HPDE6-E6E7 (cell line): ENCODE measurements around the gene SPESP1.
"Not testable (repeated sequence)": the region's sequence is repeated elsewhere in the genome, so short reads cannot be mapped to it uniquely, and the experiment has no call there.

Source experiments
- DNase-seq: peaks from one replicate; pipeline ENCODE4 v3.0.0; 2011; ENCODE audit warnings: missing footprints; ENCODE audit errors: extremely low spot score

SPESP1 gene

GRCh38 chr15:68963719-68964118 lies 33.4 kb downstream of the SPESP1 start:
- not testable (repeated sequence) for DNase-seq

- DNase-seq, result no peak
Observed at GRCh38 chr15:68966996-68967395, 36.7 kb downstream of the SPESP1 start.

DNA sequence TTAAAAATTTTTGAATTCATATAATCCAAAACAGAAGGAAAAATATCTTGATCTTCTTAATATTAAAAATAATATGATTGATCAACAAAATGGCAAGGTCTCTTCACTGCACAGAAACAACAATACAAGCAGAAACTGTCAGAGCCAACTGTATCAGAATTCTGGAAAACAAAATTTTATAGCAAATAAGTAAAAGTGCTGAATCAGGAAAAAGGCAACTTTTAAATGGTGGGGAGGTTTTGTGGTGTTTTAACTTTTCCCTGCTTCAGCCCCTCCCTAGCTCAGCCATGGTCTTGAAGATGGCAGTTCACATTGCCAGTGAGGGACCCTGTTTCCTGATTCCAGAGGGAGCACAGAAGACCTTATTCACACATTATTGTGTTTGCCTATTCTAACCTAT lies 37.6 kb downstream of the SPESP1 start:
- no peak for DNase-seq

DNA sequence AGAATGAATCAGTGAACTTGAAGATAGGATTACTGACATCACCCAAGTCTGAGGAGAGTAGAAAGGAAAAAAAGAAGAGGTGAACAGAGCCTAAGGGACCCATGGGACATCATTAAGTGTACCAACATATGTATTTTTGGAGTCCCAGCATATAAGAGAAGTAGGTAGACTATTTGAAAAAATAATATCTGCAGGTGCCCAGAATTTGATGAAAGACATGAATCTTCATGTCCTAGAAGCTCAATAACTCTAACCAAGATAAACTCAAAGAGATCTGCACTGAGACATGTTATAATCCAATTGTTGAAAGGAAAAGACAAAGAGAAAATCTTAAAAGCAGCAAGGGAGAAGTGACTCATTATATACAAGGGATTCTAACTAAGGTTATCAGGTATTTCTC lies 39.0 kb downstream of the SPESP1 start:
- no peak for DNase-seq

DNA sequence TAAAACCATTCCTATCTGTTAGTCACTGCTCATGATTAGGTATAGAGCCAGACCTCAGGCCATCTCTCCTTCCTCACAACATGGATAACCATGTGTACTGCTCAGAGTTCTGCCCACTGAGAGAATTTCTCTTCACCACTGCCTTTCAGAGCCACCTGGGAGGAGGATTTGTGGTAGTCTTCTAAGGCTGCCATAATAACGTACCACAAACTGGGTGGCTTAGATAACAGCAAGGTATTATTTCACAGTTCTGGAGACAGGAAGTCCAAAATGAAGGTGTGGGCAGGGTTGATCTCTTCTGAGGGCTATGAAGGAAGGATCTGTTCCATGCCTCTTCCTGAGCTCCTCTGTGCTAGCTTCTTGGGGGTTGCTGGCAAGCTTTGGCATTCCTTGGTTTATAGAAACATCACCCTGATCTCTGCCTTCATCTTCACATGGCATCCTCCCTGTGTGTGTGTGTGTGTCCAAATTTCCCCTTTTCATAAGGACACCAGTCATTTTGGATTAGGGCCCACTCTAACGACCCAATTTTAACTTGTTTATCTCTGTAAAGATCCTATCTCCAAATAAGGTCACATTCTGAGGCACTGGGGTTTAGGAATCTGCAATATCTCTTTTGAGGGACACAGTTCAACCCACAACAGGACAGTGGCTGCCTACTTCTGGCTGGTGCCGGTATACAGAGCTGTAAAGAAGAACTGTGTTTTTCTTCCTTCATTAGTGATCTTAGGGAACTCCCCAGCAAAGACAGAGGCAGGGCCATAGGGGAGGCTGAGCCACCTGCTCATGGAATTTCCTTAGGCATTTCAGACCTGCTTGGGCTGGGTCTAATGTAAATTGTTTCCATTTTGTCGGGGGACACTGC lies 42.1 kb downstream of the SPESP1 start:
- no peak for DNase-seq

- DNase-seq, result not testable (repeated sequence)
Observed at GRCh38 chr15:68975651-68976160, 45.4 kb downstream of the SPESP1 start.

- DNase-seq, result not testable (repeated sequence)
Observed at GRCh38 chr15:68977426-68977825, 47.1 kb downstream of the SPESP1 start.

DNA sequence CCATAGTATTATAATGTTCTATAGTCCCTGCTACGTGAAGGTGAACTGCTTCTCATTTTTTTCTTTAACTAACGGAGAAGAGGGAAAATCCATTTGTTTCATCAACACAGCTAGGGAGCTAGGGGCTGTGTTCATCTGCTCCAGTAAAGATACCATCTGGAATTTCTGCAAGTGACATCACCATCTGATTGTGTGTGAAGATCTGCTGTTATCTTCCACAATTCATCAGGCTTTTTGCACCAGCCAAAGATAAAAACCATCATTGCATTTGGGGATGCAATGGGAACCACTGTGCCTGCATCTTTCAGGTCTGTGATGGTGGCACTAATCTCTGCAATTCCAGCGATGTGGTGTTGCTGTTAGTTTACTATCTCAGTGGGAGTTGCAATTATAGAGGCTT lies 48.7 kb downstream of the SPESP1 start:
- DNase-seq, result no peak

- no peak for DNase-seq
Observed at GRCh38 chr15:68979816-68980215, 49.5 kb downstream of the SPESP1 start.

DNA sequence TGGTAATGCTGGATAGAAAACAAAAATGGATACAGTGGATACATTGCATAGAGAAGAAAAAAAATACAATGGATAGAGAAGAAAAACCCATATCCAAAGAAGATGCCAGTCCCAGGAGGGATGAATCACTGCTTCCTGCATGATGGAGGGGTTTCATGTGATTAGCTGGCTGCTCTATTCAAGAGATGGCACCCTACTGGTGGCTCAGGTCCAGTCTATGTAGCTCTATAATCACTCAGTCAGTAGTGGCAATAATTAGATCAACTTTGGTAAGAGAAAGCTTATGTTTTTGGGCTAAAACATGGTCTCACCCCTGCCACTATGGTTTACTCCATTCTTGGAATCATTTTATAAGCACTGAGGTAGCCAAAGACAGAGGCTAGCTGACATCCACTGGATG lies 50.5 kb downstream of the SPESP1 start:
- no peak for DNase-seq

DNA sequence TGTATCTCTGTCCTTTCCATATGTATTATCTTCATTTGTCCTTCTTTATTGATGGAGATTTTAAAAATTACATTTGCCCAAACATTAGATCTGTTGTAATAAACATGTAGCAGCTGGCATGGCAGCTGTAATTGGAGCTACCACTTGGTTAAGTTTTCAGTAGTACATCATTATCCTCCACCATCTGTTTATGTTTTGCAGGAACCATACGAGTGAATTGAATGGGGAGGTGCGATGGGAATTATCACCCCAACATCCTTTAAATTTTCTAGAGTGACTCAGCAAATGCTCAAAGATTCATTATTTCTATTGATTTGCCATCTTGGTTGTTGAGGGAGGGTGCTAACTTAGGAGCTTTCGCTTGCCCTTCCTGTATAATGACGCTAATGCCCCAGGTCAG lies 51.6 kb downstream of the SPESP1 start:
- no peak for DNase-seq

- no peak for DNase-seq
Observed at GRCh38 chr15:68982976-68983563, 52.7 kb downstream of the SPESP1 start.

GRCh38 chr15:68983961-68984481 lies 53.7 kb downstream of the SPESP1 start:
- DNase-seq, result no peak

- DNase-seq, result no peak
Observed at GRCh38 chr15:68984586-68984985, 54.3 kb downstream of the SPESP1 start.

DNA sequence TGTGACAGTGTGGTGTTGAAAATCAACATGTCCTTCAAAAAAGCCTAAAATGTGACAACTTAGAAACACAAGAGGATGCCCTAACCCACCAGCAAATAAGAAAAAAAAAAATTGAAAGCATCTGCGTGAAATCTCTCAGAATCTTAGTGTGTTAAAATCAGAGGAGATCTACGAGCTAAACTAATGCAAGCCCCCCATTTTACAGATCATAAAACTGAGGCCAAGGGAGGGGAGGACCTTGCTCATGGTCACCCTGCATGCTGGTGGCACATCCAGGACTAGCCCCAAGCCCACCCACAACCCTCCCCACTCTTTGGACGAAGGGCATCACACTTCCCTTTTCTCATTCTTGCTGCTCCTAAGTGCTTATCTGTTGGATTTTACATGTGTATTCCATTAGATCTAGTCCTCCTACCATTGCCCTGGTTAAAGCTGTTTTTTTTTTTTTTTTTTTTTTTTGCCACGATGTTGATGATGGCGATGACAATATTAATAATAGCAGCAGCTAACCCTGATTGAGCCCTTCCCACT lies 55.1 kb downstream of the SPESP1 start:
- no peak for DNase-seq

DNA sequence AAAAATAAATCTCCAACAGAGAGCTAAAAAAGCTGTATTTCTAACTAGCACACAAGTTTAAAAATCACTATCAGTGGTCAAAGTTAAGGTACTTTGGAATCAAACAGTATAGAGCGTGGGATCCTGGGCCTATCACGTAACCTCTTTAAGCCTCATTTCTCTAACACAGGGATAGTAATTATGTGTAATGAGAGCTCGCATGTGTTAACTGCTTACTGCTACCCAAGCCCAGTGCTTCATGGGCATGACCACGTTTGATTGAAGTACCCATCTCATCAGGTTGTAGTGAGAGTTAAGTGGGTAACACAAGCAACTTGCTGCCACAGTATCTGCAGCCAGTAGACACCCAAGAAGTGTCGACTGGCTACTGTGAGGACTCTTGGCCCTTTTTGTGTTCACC lies 56.0 kb downstream of the SPESP1 start:
- DNase-seq, result no peak

- DNase-seq, result no peak
Observed at GRCh38 chr15:68987120-68987519, 56.8 kb downstream of the SPESP1 start.

DNA sequence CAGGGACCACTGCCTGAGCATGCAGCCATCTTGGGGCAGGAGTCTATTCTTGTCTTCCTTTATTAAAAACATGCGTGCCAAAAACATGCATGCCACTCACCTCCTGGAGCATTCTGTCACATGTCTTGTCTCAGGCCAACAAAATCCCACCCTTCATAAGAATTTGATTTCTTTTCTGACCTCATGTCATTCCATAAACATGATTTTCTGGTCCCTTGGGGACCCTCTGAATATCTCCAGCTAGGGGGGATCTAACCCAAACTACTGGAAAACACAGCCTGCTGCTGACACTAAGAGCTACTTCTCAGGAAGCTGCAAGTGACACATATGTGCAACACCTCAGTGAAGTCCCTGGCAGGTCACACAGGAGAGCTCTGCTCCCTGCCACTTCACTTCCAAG lies 57.4 kb downstream of the SPESP1 start:
- DNase-seq, result no peak

DNA sequence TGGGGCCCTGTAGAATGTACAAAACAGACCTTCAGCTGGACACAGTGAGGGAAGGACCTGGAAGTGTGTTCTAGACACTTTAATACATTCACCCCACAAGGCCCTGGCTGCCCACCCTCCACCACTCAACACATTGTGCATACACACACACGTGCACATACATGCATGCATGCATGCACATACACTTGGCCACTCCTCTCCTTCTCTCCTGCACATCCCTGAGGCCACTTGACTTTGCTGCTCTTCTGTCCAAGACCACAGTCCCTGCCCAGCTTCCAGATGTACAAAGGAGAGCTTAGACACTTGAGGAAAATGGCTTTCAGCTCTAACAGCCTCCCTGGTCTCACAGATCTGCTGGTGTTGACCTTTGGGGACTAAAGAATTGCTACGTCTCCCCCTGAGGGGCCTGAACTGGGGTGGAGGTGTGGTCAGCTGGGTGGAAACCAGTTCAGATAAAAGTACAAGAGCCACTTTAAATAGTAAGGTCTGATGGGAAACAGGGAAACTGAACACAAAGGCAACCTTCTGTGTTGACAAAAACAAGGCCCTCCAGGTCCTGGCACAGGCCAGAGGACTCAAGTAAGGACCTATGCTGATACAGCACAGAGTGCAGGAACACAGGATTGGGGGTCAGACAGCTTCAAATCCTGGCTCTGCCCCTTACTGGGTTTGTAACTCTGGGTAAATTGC lies 59.4 kb downstream of the SPESP1 start:
- no peak for DNase-seq

DNA sequence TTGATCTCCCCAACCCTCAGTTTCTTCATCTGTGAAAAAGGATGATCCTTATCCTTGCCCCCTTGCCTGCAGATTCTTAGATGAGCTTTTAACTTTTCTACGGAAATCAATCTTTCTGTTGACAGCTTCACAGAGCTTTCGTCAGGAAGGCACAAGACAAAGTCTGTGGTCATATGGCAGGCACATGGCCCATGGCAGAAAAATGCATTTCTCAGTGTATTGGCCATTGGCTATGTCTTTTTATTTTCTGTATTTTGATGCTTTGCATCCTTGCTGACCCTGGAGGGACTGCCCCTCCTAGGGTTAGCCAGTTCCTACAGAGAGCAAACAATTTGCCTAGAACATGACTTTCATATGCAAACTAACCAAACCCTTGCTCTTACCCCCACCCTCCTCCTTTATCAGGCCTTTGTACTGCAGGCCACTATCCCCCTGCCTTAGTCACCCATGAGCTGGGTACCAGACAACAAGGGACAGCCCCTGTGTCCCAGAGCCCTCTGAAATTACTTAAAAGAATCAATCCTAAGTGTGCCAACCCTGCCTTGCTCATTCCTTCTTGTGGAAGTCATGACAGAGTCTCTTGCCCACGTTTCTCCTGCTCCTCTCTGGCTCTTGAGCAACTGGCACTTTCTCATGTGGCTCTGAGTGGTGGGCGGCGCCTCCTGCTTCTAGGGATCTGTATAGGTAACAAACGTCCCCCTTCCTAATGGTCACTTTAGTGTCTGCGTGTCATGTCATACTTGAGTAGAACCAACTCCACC lies 60.1 kb downstream of the SPESP1 start:
- DNase-seq, result no peak

GRCh38 chr15:68990992-68991500 lies 60.7 kb downstream of the SPESP1 start:
- DNase-seq, result no peak
